Ascending aorta (tissue), 2 donors: ENCODE measurements around the gene NR2F6. TPM values are rescaled to one million over a fixed set of nuclear protein-coding genes. Genes with fewer than 3 reads are reported as not detected.

ENCODE experiments used
- DNase-seq, 2 donors: peaks; one replicate each; pipeline ENCODE4 v3.0.0-alpha.2; 2019; ENCODE audit warnings: low spot score in 2 of 2
- H3K27ac ChIP-seq, 2 donors: fragments of 200-600 bp; sonication (generic); one replicate each; pipeline ENCODE4 v1.5.1; 2016 to 2017; ENCODE audit warnings: mild to moderate bottlenecking in 1 of 2
- H3K27me3 ChIP-seq: fragments of 200-600 bp; sonication (generic); one replicate; pipeline ENCODE4 v1.5.1; 2017
- H3K36me3 ChIP-seq, 2 donors: fragments of 200-600 bp; sonication (generic); one replicate each; pipeline ENCODE4 v1.5.1; 2016
- H3K4me1 ChIP-seq, 2 donors: fragments of 200-600 bp; sonication (generic); one replicate each; pipeline ENCODE4 v1.5.1; 2016 to 2017; ENCODE audit warnings: mild to moderate bottlenecking in 1 of 2
- H3K4me3 ChIP-seq, 2 donors: fragments of 200-600 bp; sonication (generic); one replicate each; pipeline ENCODE4 v1.5.1; 2016 to 2017; ENCODE audit warnings: mild to moderate bottlenecking in 1 of 2
- H3K9me3 ChIP-seq, 2 donors: fragments of 200-600 bp; sonication (generic); one replicate each; pipeline ENCODE4 v1.5.1; 2016
- CTCF ChIP-seq, 3 experiments: fragments of 200-600 bp in 2 of 3; fragments of 450-650 bp in 1 of 3; sonication (generic) in 2 of 3; IDR thresholded peaks; one replicate each; pipeline ENCODE4 v1.5.1; 2016 to 2019; ENCODE audit warnings: antibody characterized with exemption in 3 of 3, mild to moderate bottlenecking in 1 of 3, moderate library complexity in 1 of 3
- intact Hi-C: fragments of 100-400 bp; cut with DNase I; formaldehyde crosslinking; loops from one replicate; pipeline ENCODE4 v1.15.1; 2023
- total RNA-seq: library from RNA; depleted of rRNA; stranded (reverse); fragments of >200 nt; gene quantifications from one replicate; pipeline ENCODE4 v1.1.0, GENCODE V29; 2016

The NR2F6 gene
- total RNA-seq, 1 donor from 2014 or later: 181 TPM

- H3K9me3 ChIP-seq: no peaks in the 10 kb centered on the region
- DNase-seq: peak; percentile 92 to 99
- H3K27ac ChIP-seq: peak within 1 kb of the TSS; percentile 61 to 83
- intact Hi-C loops: loop anchor here (1.0 to 10.0 kb wide), 5 partner anchors 21 to 198 kb away; partner anchors contain the start of genes GTPBP3, MRPL34, NXNL1 and USE1
- TF ChIP-seq CTCF (IDR thresholded peaks at IDR 0.05): no peak
- H3K27me3 ChIP-seq: no peaks in the 10 kb centered on the region
- peaks cover 5 to 6% of the 10 kb centered on the region in 2 donors for H3K4me1 ChIP-seq
- peaks cover 20 to 34% of the 10 kb centered on the region in 2 donors for H3K36me3 ChIP-seq
- H3K4me3 ChIP-seq: peak within 1 kb of the TSS; percentile 79 to 96
Observed at GRCh38 chr19:17266975-17267788, 21.5 kb upstream of the NR2F6 start, which contains the start of gene BABAM1. Gene BABAM1 (plus strand): TSS chr19:17267443. CDS start chr19:17268807, 1,364 bp downstream.

GRCh38 chr19:17266589-17266974, 20.9 kb upstream of the NR2F6 start:
- Histone ChIP-seq H3K27ac (no peak overlapping the region), H3K4me3 (peak overlapping the region in 1 of 2 donors; percentile 7), H3K27me3 (no peaks in the 10 kb centered on the region), H3K36me3 (peaks cover 15 to 28% of the 10 kb centered on the region in 2 donors), H3K9me3 (no peaks in the 10 kb centered on the region), H3K4me1 (peaks cover 5 to 6% of the 10 kb centered on the region in 2 donors)
- no peak for TF ChIP-seq CTCF (IDR thresholded peaks at IDR 0.05)
- DNase-seq: no peak
- intact Hi-C loops: loop anchor here (2.0 to 10.0 kb wide), 2 partner anchors 38 to 198 kb away; partner anchors contain the start of genes MRPL34 and NXNL1

GRCh38 chr19:17266026-17266425, 20.3 kb upstream of the NR2F6 start:
- no peak for DNase-seq
- Histone ChIP-seq H3K27me3 (no peaks in the 10 kb centered on the region), H3K27ac (no peak overlapping the region), H3K36me3 (peaks cover 11 to 23% of the 10 kb centered on the region in 2 donors), H3K9me3 (no peaks in the 10 kb centered on the region), H3K4me3 (no peak overlapping the region), H3K4me1 (peaks cover 5 to 6% of the 10 kb centered on the region in 2 donors)
- intact Hi-C loops: loop anchor here (2.0 to 10.0 kb wide), 2 partner anchors 39 to 199 kb away; partner anchors contain the start of genes MRPL34 and NXNL1
- TF ChIP-seq CTCF (IDR thresholded peaks at IDR 0.05): no peak

GRCh38 chr19:17264641-17264979, 18.9 kb upstream of the NR2F6 start, which contains the start of gene USHBP1:
Gene USHBP1 (minus strand): TSS chr19:17264745. CDS start chr19:17264299, 446 bp downstream.
- H3K27ac ChIP-seq: no peak within 1 kb of the TSS
- H3K4me3 ChIP-seq: peak within 1 kb of the TSS in 1 of 2 donors; percentile 33
- intact Hi-C loops: loop anchor here (10.0 kb wide), 1 partner anchor 200 kb away; the partner anchor contains the start of gene NXNL1

More at GRCh38 chr19:17264641-17264979, 18.9 kb upstream of the NR2F6 start, which contains the start of gene USHBP1:
- TF ChIP-seq CTCF (IDR thresholded peaks at IDR 0.05): no peak
- H3K9me3 ChIP-seq: no peaks in the 10 kb centered on the region
- no peaks in the 10 kb centered on the region for H3K27me3 ChIP-seq
- peaks cover 0 to 10% of the 10 kb centered on the region in 2 donors for H3K36me3 ChIP-seq
- DNase-seq: no peak
- H3K4me1 ChIP-seq: peaks cover 5 to 6% of the 10 kb centered on the region in 2 donors
